Neural cell (in vitro differentiated cells): ENCODE measurements around the gene PTBP2. TPM values are rescaled to one million over a fixed set of nuclear protein-coding genes. Genes with fewer than 3 reads are reported as not detected.

Experiments
- H2AFZ ChIP-seq: fragments of 200-600, 300-800 bp; sonication (generic), shearing (Covaris generic); 2 replicates; pipeline ENCODE4 v1.6.0; 2014; ENCODE audit warnings: low read depth, mild to moderate bottlenecking, antibody characterized with exemption, low read length, moderate library complexity
- H3F3A ChIP-seq: fragments of 200-600 bp; shearing (Covaris generic); 2 replicates; pipeline ENCODE4 v1.6.1; 2016; ENCODE audit warnings: mild to moderate bottlenecking, moderate library complexity, mixed read lengths, antibody characterized with exemption, low read length; ENCODE audit not compliant: insufficient read depth, poor library complexity, severe bottlenecking
- H3K27ac ChIP-seq: fragments of 200-600, 300-800 bp; sonication (generic), shearing (Covaris generic); 2 replicates; pipeline ENCODE4 v1.5.1; 2014; ENCODE audit warnings: mild to moderate bottlenecking, low read length, moderate library complexity
- H3K27me3 ChIP-seq: fragments of 300-800, 200-600 bp; sonication (generic), shearing (Covaris generic); 2 replicates; pipeline ENCODE4 v1.6.0; 2014; ENCODE audit warnings: mild to moderate bottlenecking, low read depth, low read length, moderate library complexity; ENCODE audit not compliant: insufficient read depth
- H3K36me3 ChIP-seq: fragments of 300-800, 200-600 bp; sonication (generic), shearing (Covaris generic); 2 replicates; pipeline ENCODE4 v1.5.1; 2014; ENCODE audit warnings: mild to moderate bottlenecking, antibody characterized with exemption, low read length, moderate library complexity; ENCODE audit not compliant: insufficient read depth
- H3K4me2 ChIP-seq: fragments of 300-800, 200-600 bp; sonication (generic), shearing (Covaris generic); 2 replicates; pipeline ENCODE4 v1.6.0; 2014; ENCODE audit warnings: mild to moderate bottlenecking, low read length
- H3K4me3 ChIP-seq: fragments of 300-800, 200-600 bp; sonication (generic), shearing (Covaris generic); 2 replicates; pipeline ENCODE4 v1.5.1; 2014; ENCODE audit warnings: mild to moderate bottlenecking, low read length, moderate library complexity
- H3K79me2 ChIP-seq: fragments of 200-600 bp; shearing (Covaris generic); replicated peaks from 2 replicates; pipeline ENCODE4 v1.6.0; 2014; ENCODE audit warnings: mild to moderate bottlenecking, low read length, moderate library complexity; ENCODE audit not compliant: insufficient read depth
- H3K9ac ChIP-seq: fragments of 300-800, 200-600 bp; sonication (generic), shearing (Covaris generic); 2 replicates; pipeline ENCODE4 v1.6.1; 2016; ENCODE audit warnings: mild to moderate bottlenecking, low read length, mixed read lengths
- H3K9me2 ChIP-seq: fragments of 200-600 bp; shearing (Covaris generic); 2 replicates; pipeline ENCODE4 v1.6.1; 2016; ENCODE audit warnings: mild to moderate bottlenecking, low read length, mixed read lengths; ENCODE audit not compliant: insufficient read depth
- H3K9me3 ChIP-seq: fragments of 200-600, 300-800 bp; sonication (generic), shearing (Covaris generic); 2 replicates; pipeline ENCODE4 v1.6.1; 2016; ENCODE audit warnings: mild to moderate bottlenecking, mixed run types, low read length, moderate library complexity, mixed read lengths
- H4K20me1 ChIP-seq: fragments of 200-600 bp; shearing (Covaris generic); 2 replicates; pipeline ENCODE4 v1.6.1; 2016; ENCODE audit warnings: mild to moderate bottlenecking, mixed run types; ENCODE audit not compliant: insufficient read depth
- EP300 ChIP-seq: fragments of 450-650 bp; conservative IDR thresholded peaks from 2 replicates; pipeline ENCODE4 v1.6.1; 2014; ENCODE audit warnings: antibody characterized with exemption, mild to moderate bottlenecking, moderate library complexity; ENCODE audit not compliant: poor library complexity, severe bottlenecking
- EZH2 ChIP-seq: fragments of 200-600, 300-800 bp; shearing (Covaris generic), sonication (generic); IDR thresholded peaks from 2 replicates; pipeline ENCODE4 v1.6.1; 2014; ENCODE audit warnings: antibody characterized with exemption, low read length, borderline replicate concordance, mild to moderate bottlenecking; ENCODE audit not compliant: insufficient read depth, poor library complexity, severe bottlenecking
- MXI1 ChIP-seq: fragments of 450-650 bp; conservative IDR thresholded peaks from 2 replicates; pipeline ENCODE4 v1.6.1; 2014; ENCODE audit warnings: antibody characterized with exemption, mild to moderate bottlenecking; ENCODE audit not compliant: poor library complexity, severe bottlenecking
- RAD21 ChIP-seq: fragments of 450-650 bp; conservative IDR thresholded peaks from 2 replicates; pipeline ENCODE4 v1.6.1; 2014; ENCODE audit warnings: antibody characterized with exemption, mild to moderate bottlenecking, moderate library complexity
- REST ChIP-seq: IDR thresholded peaks from 2 replicates; pipeline ENCODE4 v1.6.1; 2012; ENCODE audit warnings: borderline replicate concordance
- SMC3 ChIP-seq: fragments of 450-650 bp; conservative IDR thresholded peaks from 2 replicates; pipeline ENCODE4 v1.6.1; 2014; ENCODE audit warnings: antibody characterized with exemption, mild to moderate bottlenecking, moderate library complexity; ENCODE audit not compliant: poor library complexity
- polyA plus RNA-seq: library from polyadenylated mRNA; depleted of rRNA; stranded (reverse); fragments of >200 nt; gene quantifications from 2 replicates; pipeline ENCODE4 v1.2.3, GENCODE V29; 2014
- TF ChIP-seq, protein P1 (sequence below): fragments of 450-650 bp; IDR thresholded peaks from 2 replicates; pipeline ENCODE4 v1.5.1; 2014; ENCODE audit warnings: antibody characterized with exemption, mild to moderate bottlenecking, moderate library complexity; ENCODE audit not compliant: poor library complexity, severe bottlenecking

The PTBP2 gene
- polyA plus RNA-seq, 1 donor from 2014 or later: 319 TPM

- no peaks in the 10 kb centered on the region for H4K20me1 ChIP-seq
- no peak overlapping the region for H3K4me2 ChIP-seq
- no peaks in the 10 kb centered on the region for H3K9me3 ChIP-seq
- TF ChIP-seq REST (no peak), RAD21 (no peak)
- TF ChIP-seq, protein P1, sequence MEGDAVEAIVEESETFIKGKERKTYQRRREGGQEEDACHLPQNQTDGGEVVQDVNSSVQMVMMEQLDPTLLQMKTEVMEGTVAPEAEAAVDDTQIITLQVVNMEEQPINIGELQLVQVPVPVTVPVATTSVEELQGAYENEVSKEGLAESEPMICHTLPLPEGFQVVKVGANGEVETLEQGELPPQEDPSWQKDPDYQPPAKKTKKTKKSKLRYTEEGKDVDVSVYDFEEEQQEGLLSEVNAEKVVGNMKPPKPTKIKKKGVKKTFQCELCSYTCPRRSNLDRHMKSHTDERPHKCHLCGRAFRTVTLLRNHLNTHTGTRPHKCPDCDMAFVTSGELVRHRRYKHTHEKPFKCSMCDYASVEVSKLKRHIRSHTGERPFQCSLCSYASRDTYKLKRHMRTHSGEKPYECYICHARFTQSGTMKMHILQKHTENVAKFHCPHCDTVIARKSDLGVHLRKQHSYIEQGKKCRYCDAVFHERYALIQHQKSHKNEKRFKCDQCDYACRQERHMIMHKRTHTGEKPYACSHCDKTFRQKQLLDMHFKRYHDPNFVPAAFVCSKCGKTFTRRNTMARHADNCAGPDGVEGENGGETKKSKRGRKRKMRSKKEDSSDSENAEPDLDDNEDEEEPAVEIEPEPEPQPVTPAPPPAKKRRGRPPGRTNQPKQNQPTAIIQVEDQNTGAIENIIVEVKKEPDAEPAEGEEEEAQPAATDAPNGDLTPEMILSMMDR: no peak
- peaks cover 17% of the 10 kb centered on the region for H3K36me3 ChIP-seq
- no peaks in the 10 kb centered on the region for H3K27me3 ChIP-seq
- H3K4me3 ChIP-seq: no peak overlapping the region
- no peaks in the 10 kb centered on the region for H3K9me2 ChIP-seq
- H3K27ac ChIP-seq: no peak overlapping the region
- H2AFZ ChIP-seq: no peak overlapping the region
- peaks cover 6% of the 10 kb centered on the region for H3F3A ChIP-seq
- peaks cover 31% of the 10 kb centered on the region for H3K79me2 ChIP-seq
- H3K9ac ChIP-seq: no peak overlapping the region
Measured at GRCh38 chr1:96763514-96763913, 41.9 kb downstream of the PTBP2 start.

DNA sequence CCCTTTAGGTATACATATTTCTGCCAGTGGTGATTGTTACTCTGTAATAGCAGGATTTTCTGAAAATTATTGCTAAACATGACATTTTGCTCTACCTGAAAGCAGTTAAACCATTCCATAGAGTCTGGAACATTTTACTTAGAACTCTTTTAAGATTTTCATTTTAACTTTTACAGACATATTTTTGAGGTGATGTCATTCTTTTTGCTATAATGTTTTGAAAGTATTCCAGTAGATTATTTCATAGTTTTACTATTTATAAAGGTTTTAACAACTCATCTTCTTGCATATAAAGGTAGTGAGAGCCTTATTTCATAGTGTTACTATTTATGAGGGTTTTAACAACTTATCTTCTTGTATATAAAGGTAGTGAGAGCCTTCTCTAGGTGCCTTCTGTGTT, 42.9 kb downstream of the PTBP2 start:
- no peaks in the 10 kb centered on the region for H4K20me1 ChIP-seq
- no peak overlapping the region for H3K27ac ChIP-seq
- H2AFZ ChIP-seq: no peak overlapping the region
- H3K9me3 ChIP-seq: no peaks in the 10 kb centered on the region
- H3K4me3 ChIP-seq: no peak overlapping the region
- H3K36me3 ChIP-seq: peaks cover 17% of the 10 kb centered on the region
- H3K4me2 ChIP-seq: no peak overlapping the region
- H3K27me3 ChIP-seq: no peaks in the 10 kb centered on the region
- H3K9me2 ChIP-seq: no peaks in the 10 kb centered on the region
- peaks cover 6% of the 10 kb centered on the region for H3F3A ChIP-seq
- H3K79me2 ChIP-seq: peaks cover 37% of the 10 kb centered on the region
- TF ChIP-seq EZH2 (no peak), SMC3 (no peak), EP300 (no peak)
- H3K9ac ChIP-seq: no peak overlapping the region

- Histone ChIP-seq H3K27me3 (no peaks in the 10 kb centered on the region), H3K36me3 (peaks cover 15% of the 10 kb centered on the region), H3K9me2 (no peaks in the 10 kb centered on the region), H3K4me3 (no peak overlapping the region), H3F3A (peaks cover 5% of the 10 kb centered on the region), H4K20me1 (no peaks in the 10 kb centered on the region), H3K27ac (no peak overlapping the region), H3K9ac (no peak overlapping the region), H2AFZ (no peak overlapping the region), H3K79me2 (peaks cover 26% of the 10 kb centered on the region), H3K9me3 (no peaks in the 10 kb centered on the region), H3K4me2 (no peak overlapping the region)
- TF ChIP-seq, protein P1: no peak
- TF ChIP-seq MXI1 (no peak), SMC3 (no peak)
Measured at GRCh38 chr1:96771847-96772246, 50.3 kb downstream of the PTBP2 start.
